Measurements from ENCODE around the gene FOXM1.

The FOXM1 gene

DNA sequence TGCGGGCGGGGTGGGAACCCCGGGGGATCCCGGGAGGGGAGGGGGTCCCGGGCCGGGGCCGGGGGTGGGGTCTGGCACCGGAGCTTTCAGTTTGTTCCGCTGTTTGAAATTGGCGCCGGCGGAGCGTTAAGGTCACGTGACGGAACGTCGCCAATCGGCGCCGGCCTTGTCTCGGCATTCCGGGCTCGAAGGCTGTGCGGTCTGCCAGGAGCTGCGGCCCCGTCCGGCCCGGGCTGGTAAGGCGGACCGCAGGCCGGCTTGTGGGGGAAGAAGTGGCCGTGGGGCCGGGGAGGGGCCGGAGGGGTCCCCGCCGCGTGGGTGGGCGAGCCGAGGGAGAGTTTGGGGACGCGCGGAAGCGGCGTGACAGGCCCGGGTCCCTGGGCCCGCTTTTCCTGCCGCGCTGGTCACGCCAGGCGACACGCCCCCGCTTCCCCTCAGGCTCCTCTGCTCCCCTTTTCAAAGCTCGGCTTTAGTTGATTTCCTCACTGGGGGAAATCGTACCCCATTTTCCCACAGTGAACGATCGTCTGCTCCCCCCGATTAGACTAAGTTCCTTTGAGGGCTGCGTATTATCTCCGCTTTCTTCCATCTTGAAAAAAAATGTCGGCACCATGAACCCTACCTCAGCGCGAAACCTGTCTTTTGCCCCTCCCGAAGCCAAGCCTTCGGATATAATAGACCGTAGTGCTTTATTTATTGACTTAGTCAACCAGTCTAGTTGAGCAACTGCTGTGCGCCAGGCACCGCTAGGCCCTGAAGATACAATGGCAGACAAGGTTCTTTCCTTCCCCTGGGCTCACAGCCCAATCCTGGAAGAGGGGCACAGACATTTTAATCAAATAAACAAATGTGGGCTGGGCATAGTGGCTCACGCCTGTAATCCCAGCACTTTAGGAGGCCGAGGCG is at the start of gene FOXM1, which contains the start of gene RHNO1:
FOXM1 (minus strand) TSS at position 128 of the 906 bp plus-strand sequence. CDS start 2,696 bp downstream, outside the sequence.
RHNO1 (plus strand) TSS at position 177 of the 906 bp plus-strand sequence. CDS start 8,144 bp downstream, outside the sequence.
- peak; percentile 77 to 78 (median 77) for DNase-seq (ENCODE audit: low read depth in 3 of 3)

- DNase-seq (ENCODE audit: low read depth in 3 of 3): no peak
These were observed 48.5 kb upstream of the FOXM1 start for GRCh38 chr12:2925322-2925995.

DNA sequence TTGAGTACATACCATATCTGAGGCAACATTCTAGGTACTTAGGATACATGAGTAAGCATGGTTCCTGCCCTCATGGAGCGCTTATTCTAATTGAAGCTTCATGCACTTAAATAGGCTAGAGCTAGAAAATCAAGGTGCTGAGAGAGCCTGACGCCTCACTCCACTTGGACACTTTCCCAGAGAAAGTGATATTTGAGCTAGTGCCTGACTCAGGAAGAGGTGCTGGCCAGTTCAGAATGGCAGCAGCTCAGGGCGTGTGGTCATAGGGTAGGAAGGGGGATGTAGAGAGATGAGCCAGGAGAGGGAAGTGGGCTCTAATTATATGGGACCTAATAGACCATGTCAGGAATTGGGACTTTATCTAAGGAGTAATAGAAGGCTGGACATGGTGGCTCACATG is 47.0 kb upstream of the FOXM1 start:
- no peak for DNase-seq (ENCODE audit: low read depth in 3 of 3)

DNA sequence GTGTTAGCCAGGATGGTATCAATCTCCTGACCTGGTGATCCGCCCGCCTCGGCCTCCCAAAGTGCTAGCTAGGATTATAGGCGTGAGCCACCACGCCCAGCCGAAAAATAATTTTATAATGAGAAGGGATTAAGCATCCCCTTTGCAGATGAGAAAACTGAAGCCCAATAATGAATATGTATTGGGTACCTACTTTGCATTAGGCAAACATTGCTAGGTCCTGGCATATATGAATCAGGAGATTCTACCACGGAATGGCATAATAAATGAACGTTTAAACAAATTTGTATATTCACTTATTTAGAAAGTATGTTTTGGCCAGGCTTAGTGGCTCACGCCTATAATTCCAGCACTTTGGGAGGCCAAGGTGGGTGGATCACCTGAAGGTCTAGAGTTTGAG is 46.1 kb upstream of the FOXM1 start:
- no peak for DNase-seq (ENCODE audit: low read depth in 3 of 3)

DNA sequence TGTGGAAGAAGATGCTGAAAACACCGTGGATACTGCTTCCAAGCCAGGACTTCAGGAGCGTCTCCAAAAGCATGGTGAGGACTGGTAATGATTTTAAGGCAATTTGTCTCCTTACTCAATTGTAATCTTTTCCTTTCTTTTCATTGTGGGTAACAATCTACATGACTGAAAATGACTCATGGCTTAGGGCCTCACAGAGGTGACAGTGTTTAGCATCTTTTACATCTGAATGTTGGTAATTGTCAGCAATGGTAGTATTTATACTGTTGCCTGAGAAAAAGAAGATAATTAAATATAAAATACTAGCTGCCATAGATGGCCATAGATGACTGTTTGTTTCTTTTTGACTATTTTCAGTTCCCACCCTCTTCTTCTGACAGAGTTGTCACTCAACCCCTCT is 45.4 kb upstream of the FOXM1 start:
- no peak for DNase-seq (ENCODE audit: low read depth in 3 of 3)

GRCh38 chr12:2919249-2919648 is 42.3 kb upstream of the FOXM1 start:
- no peak for DNase-seq (ENCODE audit: low read depth in 3 of 3)

- no peak for DNase-seq (ENCODE audit: low read depth in 3 of 3)
These were observed 35.2 kb upstream of the FOXM1 start for GRCh38 chr12:2912216-2912575.

DNA sequence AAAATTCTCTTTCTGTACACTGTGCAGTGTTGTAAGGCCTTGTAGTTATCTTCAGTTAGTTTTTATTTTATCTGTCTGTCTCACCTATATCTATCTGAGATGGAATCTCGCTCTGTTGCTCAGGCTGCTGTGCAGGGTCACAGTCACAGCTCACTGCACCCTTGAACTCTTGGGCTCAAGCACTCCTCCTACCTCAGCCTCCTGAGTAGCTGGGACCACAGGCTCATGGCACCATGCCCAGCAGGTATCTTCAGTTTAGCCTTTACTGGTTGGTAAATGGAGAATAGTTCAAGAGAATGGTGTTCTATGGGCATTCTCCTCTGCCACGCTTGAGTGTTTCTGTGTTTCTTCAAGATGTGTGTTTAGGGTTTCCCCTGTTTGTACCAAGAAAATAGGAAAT is 27.3 kb upstream of the FOXM1 start:
- no peak for DNase-seq (ENCODE audit: low read depth in 3 of 3)

DNA sequence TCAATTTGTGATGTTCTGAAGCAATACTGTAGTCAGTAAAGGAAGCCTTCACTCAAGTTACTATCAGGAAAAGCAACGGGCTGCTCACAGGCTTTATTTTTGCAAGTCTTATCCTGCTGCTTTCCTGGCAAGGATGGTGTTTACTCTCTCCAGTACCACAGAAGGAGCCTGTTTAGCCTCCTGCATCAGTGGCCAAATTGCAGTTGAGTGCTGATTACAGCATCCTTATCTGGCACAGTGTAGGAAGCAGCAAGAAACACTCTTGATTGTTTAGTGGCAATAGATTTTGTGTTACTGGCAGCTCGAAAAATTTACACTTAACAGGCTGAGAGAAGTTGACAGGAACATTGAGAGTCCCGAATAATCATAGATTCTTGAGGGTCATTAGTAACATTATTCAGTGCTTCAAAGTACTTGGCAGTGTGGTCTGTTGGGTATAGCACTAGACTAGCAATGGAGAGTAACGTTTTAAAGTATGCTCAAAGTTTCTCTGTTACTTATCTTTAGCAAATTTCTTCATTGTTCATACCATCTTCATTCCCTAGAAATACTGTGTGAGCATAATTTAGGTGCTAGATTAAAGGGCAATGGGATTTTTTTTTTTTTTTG is 25.4 kb upstream of the FOXM1 start:
- no peak for DNase-seq (ENCODE audit: low read depth in 3 of 3)

DNA sequence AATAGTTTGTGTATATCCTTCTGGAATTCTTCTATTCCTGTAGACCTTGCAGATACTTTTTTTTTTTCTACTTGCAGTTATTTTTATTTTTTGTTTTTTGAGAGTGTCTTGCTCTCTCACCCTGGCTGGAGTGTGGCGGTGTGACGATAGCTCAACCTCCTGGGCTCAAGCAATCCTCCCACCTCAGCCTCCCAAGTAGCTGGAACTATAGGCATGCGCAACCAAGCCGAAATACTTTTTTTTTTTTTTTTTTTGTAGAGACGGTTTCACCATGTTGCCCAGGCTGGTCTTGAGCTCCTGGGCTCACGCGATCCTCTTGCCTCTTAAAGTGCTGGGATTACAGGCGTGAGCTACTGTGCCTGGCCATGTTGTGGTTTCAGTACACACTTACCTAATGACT is 23.7 kb upstream of the FOXM1 start:
- DNase-seq (ENCODE audit: low read depth in 3 of 3): no peak

DNA sequence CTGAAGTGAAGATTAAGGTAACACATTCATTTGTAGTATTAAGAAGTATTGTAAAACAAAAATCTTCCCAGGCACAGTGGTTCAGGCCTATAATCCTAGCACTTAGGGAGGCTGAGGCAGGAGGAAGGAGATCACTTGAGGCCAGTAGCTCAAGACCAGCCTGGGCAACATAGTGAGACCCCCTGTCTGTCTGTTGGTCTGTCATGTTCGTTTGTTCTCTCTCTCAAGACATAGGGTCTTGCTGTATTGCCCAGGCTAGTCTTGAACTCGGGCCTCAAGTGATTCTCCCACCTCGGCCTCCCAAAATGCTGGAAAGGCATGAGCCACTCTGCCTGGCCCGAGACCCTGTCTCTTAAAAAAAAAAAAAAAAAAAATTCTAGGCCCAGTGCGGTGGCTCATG is 20.4 kb upstream of the FOXM1 start:
- no peak for DNase-seq (ENCODE audit: low read depth in 3 of 3)

DNA sequence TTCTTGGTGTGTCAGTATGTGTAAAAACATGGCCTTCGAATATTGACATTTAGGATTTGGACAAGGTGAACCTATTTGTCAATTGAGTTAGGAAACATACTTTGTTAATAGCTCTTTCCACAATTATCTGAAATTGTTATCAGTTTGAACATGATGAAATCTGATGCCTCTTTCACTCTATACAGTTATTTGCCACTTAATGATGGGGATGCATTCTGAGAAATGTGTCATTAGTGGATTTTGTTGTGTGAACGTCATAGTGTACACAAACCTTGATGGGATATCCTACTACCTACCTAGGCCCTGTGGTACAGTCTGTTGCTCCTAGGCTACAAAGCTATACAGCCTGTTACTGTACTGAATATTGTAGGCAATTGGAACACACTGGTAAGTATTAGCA is 18.5 kb upstream of the FOXM1 start:
- no peak for DNase-seq (ENCODE audit: low read depth in 3 of 3)

DNA sequence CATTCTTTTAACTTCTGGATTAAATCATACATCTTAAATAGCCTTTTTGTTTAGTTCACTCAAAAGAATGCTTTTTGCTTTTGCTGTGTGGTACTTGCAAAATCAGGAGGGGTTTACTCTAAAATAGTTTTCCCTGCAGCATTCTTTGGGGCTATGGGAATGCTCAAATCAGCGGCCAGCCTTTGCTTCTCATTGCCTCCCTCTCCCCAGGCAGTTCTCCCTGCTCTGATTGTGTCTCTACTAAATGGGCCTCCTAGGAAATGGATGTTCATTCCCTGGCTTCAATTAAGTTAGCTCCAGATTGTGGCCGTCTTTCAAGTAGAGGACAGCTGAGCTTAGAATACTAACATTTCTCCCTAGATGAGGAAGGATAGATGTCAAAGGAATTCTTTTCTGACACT is 18.1 kb upstream of the FOXM1 start:
- no peak for DNase-seq (ENCODE audit: low read depth in 3 of 3)

DNA sequence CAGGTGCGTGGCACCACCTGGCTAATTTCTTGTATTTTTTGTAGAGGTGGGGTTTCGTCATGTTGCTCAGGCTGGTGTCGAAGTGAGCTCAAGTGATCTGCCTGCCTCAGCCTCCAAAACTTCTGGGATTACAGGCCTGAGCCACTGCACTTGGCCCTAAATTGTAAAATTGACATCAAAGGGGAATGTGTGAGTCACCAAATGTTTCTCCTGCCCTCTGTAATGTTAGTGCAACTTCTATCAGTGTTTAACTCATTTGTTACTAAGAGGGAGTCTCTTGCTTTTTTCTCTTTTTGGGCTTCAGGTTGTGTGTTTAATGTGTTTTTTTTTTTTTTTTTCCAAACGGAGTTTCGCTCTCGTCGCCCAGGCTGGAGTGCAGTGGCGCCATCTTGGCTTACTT is 16.0 kb upstream of the FOXM1 start:
- DNase-seq (ENCODE audit: low read depth in 3 of 3): no peak

- DNase-seq (ENCODE audit: low read depth in 3 of 3): no peak
These were observed 15.3 kb upstream of the FOXM1 start for GRCh38 chr12:2892246-2892645.

GRCh38 chr12:2891240-2892053 is 14.5 kb upstream of the FOXM1 start:
- DNase-seq (ENCODE audit: low read depth in 3 of 3): no peak

DNA sequence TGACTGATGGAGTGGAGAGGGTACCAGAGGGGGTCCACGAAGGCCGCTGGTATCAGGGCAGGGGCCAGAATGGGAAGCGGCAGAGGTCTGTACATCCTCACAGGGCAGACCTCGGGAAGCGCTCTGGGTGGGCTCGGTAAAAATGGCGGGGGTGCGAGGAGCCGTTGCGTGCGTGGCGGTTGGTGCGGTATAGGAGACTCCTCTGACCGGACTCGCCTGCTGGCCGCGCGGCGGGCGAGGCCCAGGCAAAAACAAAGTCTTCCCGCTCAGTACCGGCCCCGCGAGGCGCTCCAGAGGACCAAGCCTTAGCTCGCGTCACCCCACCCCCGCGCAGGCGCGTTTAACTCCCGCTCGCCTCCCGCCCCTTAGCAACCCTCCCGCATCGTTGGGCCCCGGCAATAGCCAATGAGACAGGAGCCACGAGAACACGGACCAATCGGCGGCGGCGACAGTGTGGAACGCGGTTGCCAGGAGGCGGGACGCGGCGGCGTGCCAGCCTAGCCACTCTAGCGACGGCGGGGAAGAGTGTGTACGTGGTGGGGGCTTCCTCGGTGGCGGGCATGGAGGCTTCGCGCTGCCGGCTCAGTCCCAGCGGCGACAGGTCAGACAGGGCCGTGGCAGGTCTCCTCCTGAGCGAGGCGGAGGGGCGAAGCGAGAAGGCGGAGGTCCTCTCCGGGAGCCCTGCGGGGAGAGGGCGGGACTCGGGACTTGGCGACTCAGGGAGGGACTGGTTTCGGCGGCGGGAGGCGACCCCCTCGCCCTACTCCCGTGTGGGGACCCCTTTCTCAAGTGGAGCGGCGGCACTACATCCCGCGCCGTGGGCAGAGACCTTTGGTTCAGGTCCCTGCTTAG is 13.6 kb upstream of the FOXM1 start, which contains the start of gene TULP3:
TULP3 (plus strand) TSS at position 504 of the 852 bp plus-strand sequence; CDS start at position 561, 57 bp downstream.
- DNase-seq (ENCODE audit: low read depth in 3 of 3): peak; percentile 95 to 97 (median 97)

GRCh38 chr12:2890001-2890387 is 13.0 kb upstream of the FOXM1 start:
- no peak for DNase-seq (ENCODE audit: low read depth in 3 of 3)

DNA sequence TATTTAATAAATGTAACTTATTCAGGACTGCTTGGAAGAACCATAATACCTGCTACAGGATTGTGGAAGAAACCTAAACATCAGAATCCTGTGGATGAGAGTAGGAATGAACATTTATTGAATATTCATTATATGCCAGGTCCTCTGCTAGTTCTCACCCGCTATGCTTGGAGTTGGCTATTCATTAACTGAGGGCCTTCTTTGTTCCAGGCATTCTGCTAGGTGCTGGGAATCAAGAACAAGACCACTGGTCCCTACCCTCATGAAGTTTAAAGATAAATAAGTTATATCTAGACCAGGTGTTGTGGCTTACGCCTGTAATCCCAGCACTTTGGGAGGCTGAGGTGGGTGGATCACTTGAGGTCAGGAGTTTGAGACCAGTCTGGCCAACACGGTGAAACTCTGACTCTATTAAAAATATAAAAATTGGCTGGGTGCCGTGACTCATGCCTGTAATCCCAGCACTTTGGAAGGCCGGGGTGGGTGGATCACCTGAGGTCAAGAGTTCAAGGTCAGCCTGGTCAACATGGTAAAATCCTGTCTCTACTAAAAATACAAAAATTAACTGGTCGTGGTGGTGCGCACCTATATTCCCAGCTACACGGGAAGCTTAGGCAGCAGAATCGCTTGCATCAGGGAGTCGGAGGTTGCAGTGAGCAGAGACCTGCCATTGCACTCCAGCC is 9.9 kb upstream of the FOXM1 start:
- no peak for DNase-seq (ENCODE audit: low read depth in 3 of 3)

DNA sequence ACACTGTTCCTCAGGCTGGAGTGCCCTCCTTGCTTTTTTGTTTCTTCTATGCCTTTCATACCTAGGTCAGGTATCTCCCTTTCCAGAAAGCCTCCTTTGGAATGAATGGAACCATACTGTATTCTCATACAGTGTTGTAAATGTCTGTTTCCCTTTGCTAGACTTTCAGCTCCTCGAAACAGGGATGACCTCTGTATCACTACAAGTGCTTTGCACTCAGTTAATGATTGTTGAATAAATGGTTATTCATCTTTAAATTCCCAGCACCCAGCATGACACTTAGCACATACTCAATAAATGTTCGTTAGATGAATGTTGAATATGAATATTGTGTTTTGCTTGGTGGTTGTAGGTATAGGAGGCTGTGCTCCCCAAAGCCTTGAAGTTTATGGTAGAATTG is 7.8 kb upstream of the FOXM1 start:
- DNase-seq (ENCODE audit: low read depth in 3 of 3): no peak

All from stimulated activated CD4-positive, alpha-beta T cell treated with anti-CD3 and anti-CD28 coated beads, TNF-alpha, amount 100 ng/mL, for 4 hours (primary cell).